Suprapubic skin (tissue), 4 donors: Measurements from ENCODE around the gene ARSJ.
"Not testable (repeated sequence)": the region's sequence is repeated elsewhere in the genome, so short reads cannot be mapped to it uniquely, and the experiment has no call there.

Source experiments
- EP300 ChIP-seq: sonication (generic); formaldehyde crosslinking; IDR thresholded peaks from one replicate; pipeline ENCODE4 v1.6.1; 2017; ENCODE audit warnings: antibody characterized with exemption
- POLR2A ChIP-seq, 2 donors: fragments of 450-650 bp; IDR thresholded peaks; one replicate each; pipeline ENCODE4 v1.6.1; 2017; ENCODE audit warnings: antibody characterized with exemption in 2 of 2, mild to moderate bottlenecking in 2 of 2, moderate library complexity in 2 of 2
- POLR2AphosphoS5 ChIP-seq, 3 donors: sonication (generic); formaldehyde crosslinking; IDR thresholded peaks; one replicate each; pipeline ENCODE4 v1.6.1; 2017; ENCODE audit warnings: antibody characterized with exemption in 3 of 3
- TF ChIP-seq, protein P1 (sequence below), 2 donors: fragments of 200-600 bp in 1 of 2; fragments of 450-650 bp in 1 of 2; sonication (generic) in 1 of 2; IDR thresholded peaks; one replicate each; pipeline ENCODE4 v1.5.1; 2016 to 2019; ENCODE audit warnings: antibody characterized with exemption in 2 of 2, mild to moderate bottlenecking in 1 of 2, moderate library complexity in 1 of 2

DNA sequence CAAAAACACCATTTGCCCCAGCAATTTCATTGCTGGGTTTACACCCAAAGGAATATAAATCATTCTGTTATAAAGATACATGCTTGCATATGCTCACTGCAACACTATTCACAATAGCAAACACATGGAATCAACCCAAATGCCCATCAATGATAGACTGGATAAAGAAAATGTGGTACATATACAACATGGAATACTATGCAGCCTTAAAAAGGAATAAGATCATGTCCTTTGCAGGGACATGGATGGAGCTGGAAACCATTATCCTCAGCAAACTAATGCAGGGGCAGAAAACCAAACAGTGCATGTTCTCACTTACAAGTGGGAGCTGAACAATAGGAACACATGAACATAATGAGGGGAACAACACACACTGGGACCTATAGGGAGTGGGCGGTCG, 39.3 kb downstream of the ARSJ start:
- TF ChIP-seq EP300; POLR2AphosphoS5 (IDR thresholded peaks at IDR 0.05); POLR2A (IDR thresholded peaks at IDR 0.05): not testable (repeated sequence)
- TF ChIP-seq, protein P1, sequence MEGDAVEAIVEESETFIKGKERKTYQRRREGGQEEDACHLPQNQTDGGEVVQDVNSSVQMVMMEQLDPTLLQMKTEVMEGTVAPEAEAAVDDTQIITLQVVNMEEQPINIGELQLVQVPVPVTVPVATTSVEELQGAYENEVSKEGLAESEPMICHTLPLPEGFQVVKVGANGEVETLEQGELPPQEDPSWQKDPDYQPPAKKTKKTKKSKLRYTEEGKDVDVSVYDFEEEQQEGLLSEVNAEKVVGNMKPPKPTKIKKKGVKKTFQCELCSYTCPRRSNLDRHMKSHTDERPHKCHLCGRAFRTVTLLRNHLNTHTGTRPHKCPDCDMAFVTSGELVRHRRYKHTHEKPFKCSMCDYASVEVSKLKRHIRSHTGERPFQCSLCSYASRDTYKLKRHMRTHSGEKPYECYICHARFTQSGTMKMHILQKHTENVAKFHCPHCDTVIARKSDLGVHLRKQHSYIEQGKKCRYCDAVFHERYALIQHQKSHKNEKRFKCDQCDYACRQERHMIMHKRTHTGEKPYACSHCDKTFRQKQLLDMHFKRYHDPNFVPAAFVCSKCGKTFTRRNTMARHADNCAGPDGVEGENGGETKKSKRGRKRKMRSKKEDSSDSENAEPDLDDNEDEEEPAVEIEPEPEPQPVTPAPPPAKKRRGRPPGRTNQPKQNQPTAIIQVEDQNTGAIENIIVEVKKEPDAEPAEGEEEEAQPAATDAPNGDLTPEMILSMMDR (IDR thresholded peaks at IDR 0.05) = not testable (repeated sequence)
